Measurements from ENCODE around the gene DPF1. TPM values are rescaled to one million over a fixed set of nuclear protein-coding genes. Genes with fewer than 3 reads are reported as not detected.

DPF1 gene
- total RNA-seq, 1 experiment from 2014 or later = 1.7 TPM

GRCh38 chr19:38170334-38170733 lies 53.7 kb downstream of the DPF1 start:
- no peak for DNase-seq (ENCODE audit: extremely low read depth, low read depth)

GRCh38 chr19:38168637-38169036 lies 55.4 kb downstream of the DPF1 start:
- DNase-seq (ENCODE audit: extremely low read depth, low read depth) = no peak

GRCh38 chr19:38165335-38165734 lies 58.7 kb downstream of the DPF1 start:
- no peak for DNase-seq (ENCODE audit: extremely low read depth, low read depth)

GRCh38 chr19:38164526-38164925 lies 59.5 kb downstream of the DPF1 start:
- no peak for DNase-seq (ENCODE audit: extremely low read depth, low read depth)

GRCh38 chr19:38163419-38164290 lies 60.4 kb downstream of the DPF1 start:
- no peak for DNase-seq (ENCODE audit: extremely low read depth, low read depth)

- no peak for DNase-seq (ENCODE audit: extremely low read depth, low read depth)
These were observed 61.4 kb downstream of the DPF1 start for GRCh38 chr19:38162632-38163031.

GRCh38 chr19:38162094-38162493 lies 61.9 kb downstream of the DPF1 start:
- no peak for DNase-seq (ENCODE audit: extremely low read depth, low read depth)

Small RNA genes lying within 50 kb of the gene (small RNA-seq; reads per million reads assigned to genes)
- gene RN7SL663P = 0 to 0.06 reads per million in 2 experiments

Other genes with a start within 250 kb of the DPF1 start
- gene PPP1R14A, start 32.2 kb upstream of the DPF1 start, total RNA-seq (2014; rRNA removed; shearing (Covaris generic)) = not detected in 2 replicates
- 0.35 and 0.64 TPM in 2 replicates for gene SPINT2, start 40.4 kb upstream of the DPF1 start, total RNA-seq (2014; rRNA removed; shearing (Covaris generic))
- 64.5 and 89.5 TPM in 2 replicates for gene C19orf33, start 80.0 kb upstream of the DPF1 start, total RNA-seq (2014; rRNA removed; shearing (Covaris generic))
- gene YIF1B, start 91.7 kb upstream of the DPF1 start, total RNA-seq (2014; rRNA removed; shearing (Covaris generic)) = 35.9 and 47.5 TPM in 2 replicates
- gene KCNK6, start 95.6 kb upstream of the DPF1 start, total RNA-seq (2014; rRNA removed; shearing (Covaris generic)) = 0.15 and 0.26 TPM in 2 replicates
- 0.69 and 0.81 TPM in 2 replicates for gene CATSPERG, start 111.6 kb upstream of the DPF1 start, total RNA-seq (2014; rRNA removed; shearing (Covaris generic))
- 155 and 167 TPM in 2 replicates for gene PSMD8, start 150.3 kb upstream of the DPF1 start, total RNA-seq (2014; rRNA removed; shearing (Covaris generic))
- 0.17 TPM in 1 of 2 replicates, not detected in the other for gene GGN, start 163.8 kb upstream of the DPF1 start, total RNA-seq (2014; rRNA removed; shearing (Covaris generic))
- gene SPRED3, start 164.5 kb upstream of the DPF1 start, total RNA-seq (2014; rRNA removed; shearing (Covaris generic)) = 0.29 and 0.97 TPM in 2 replicates
- gene FAM98C, start 178.9 kb upstream of the DPF1 start, total RNA-seq (2014; rRNA removed; shearing (Covaris generic)) = 12.1 and 12.5 TPM in 2 replicates
- gene RASGRP4, start 202.0 kb upstream of the DPF1 start, total RNA-seq (2014; rRNA removed; shearing (Covaris generic)) = not detected in 2 replicates
- 0.12 and 1.1 TPM in 2 replicates for gene RYR1, start 209.5 kb upstream of the DPF1 start, total RNA-seq (2014; rRNA removed; shearing (Covaris generic))